AG09309 (cell line): ENCODE data around the gene SYCN.

Experiments
- DNase-seq: peaks from one replicate; pipeline ENCODE4 v3.0.0-alpha.2; 2010; ENCODE audit warnings: low read depth
- H3K4me3 ChIP-seq: 2 replicates; pipeline ENCODE4 v1.5.1; 2011; ENCODE audit warnings: mild to moderate bottlenecking, low read depth, low read length, moderate library complexity; ENCODE audit not compliant: control insufficient read depth
- TF ChIP-seq, protein P1 (sequence below): IDR thresholded peaks from 2 replicates; pipeline ENCODE4 v1.5.1; 2011; ENCODE audit warnings: mild to moderate bottlenecking, low read depth, low read length, inconsistent platforms; ENCODE audit not compliant: insufficient read depth, control insufficient read depth; ENCODE audit errors: missing control alignments

The SYCN gene

GRCh38 chr19:39173502-39173991 lies 30.5 kb downstream of the SYCN start:
- TF ChIP-seq, protein P1, sequence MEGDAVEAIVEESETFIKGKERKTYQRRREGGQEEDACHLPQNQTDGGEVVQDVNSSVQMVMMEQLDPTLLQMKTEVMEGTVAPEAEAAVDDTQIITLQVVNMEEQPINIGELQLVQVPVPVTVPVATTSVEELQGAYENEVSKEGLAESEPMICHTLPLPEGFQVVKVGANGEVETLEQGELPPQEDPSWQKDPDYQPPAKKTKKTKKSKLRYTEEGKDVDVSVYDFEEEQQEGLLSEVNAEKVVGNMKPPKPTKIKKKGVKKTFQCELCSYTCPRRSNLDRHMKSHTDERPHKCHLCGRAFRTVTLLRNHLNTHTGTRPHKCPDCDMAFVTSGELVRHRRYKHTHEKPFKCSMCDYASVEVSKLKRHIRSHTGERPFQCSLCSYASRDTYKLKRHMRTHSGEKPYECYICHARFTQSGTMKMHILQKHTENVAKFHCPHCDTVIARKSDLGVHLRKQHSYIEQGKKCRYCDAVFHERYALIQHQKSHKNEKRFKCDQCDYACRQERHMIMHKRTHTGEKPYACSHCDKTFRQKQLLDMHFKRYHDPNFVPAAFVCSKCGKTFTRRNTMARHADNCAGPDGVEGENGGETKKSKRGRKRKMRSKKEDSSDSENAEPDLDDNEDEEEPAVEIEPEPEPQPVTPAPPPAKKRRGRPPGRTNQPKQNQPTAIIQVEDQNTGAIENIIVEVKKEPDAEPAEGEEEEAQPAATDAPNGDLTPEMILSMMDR, result no peak

DNA sequence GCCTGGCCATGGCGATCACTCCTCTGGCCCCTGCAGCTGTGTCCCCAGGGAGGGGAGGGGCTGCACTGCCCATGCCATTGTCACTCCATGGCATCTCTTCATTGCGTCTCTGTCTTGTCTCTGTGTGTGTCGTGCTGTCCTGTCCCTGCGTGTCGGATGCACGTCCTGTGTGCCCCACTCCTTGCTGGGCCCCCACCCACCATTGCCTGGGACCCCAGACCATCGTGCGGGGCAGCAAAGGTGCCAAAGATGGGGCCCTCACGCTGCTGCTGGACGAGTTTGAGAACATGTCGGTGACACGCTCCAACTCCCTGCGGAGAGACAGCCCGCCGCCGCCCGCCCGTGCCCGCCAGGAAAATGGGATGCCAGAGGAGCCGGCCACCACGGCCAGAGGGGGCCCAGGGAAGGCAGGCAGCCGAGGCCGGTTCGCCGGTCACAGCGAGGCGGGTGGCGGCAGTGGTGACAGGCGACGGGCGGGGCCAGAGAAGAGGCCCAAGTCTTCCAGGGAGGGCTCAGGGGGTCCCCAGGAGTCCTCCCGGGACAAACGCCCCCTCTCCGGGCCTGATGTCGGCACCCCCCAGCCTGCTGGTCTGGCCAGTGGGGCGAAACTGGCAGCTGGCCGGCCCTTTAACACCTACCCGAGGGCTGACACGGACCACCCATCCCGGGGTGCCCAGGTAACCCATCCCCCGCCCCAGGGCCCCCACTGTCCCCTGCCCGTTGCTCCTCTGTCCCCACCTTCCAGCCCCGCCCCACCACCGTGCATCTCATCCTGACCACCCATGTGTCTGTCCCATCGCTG lies 31.2 kb downstream of the SYCN start:
- TF ChIP-seq, protein P1, result no peak
- no peak for DNase-seq
- H3K4me3 ChIP-seq, result no peak overlapping the region

More at GRCh38 chr19:39173502-39173991, 30.5 kb downstream of the SYCN start:
- DNase-seq, result no peak
- H3K4me3 ChIP-seq, result no peak overlapping the region

DNA sequence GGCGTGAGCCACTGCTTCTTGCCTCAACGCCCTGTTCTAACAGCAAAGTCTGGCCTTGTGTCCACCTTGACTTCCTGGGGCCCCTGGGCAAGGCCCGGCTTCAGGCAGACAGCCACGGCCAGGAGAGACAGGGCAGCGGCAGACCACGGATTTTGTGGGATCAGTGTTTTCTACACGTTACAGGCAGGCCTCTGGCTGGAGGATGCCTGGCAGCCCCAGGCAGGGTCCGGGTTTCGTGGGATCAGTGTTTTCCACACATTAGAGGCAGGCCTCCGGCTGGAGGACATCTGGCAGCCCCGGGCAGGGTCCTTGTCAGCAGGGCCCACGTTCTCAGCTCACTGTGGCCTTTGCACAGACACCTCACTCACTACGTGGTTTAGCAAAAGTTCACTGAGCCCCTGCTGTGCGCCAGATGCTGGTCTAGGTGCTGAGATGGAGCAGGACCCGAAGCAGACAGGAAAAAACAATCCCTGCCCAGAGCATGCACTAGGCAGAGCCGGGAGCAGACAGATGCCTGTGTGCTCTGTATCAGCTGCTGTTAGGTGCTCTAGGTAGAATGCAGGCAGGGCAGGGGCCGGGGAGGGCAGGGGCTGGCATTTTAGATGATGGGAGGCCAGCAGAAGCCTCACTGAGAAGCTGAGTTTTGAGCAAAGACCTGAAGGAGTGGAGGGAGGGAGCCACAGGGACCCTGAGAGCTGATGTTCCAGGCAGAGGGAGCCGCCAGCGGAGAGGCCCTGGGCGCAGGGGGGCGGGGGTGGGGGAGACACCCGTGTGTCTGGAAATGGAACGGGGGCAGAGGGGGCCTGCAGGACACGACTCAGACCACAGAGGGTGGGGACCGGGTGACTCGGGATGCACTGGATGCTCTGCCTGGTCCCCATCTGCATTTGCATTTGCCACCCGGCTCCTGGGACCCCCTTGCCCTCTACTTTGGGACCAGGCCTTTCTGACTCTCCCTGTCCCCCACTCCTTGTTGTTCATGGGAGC lies 32.3 kb downstream of the SYCN start:
- TF ChIP-seq, protein P1, result no peak
- no peak overlapping the region for H3K4me3 ChIP-seq
- no peak for DNase-seq

GRCh38 chr19:39170386-39171231 lies 33.5 kb downstream of the SYCN start:
- H3K4me3 ChIP-seq, result no peak overlapping the region
- no peak for DNase-seq
- TF ChIP-seq, protein P1, result no peak

DNA sequence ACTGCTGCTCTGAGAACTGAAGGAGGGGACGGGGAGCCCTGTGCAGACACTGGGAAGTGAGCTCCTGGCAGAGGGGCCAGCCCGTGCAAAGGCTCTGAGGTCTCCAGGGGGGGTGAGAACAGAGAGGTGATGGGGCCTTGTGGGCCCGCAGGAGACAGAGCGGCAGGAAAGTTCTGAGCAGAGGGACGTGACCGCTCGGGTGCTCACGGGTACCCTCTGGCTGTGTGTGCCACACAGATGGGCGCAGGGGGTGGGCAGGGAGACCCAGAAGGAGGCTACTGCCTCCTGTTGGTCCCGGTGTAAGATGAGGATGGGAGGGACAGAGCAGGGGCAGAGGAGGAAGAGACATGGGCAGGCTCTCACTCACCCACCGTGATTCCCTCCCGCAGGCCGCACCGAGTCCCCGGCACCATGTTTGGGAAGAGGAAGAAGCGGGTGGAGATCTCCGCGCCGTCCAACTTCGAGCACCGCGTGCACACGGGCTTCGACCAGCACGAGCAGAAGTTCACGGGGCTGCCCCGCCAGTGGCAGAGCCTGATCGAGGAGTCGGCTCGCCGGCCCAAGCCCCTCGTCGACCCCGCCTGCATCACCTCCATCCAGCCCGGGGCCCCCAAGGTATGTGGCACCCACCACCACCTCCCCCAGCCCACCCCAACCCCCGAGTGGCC lies 34.8 kb downstream of the SYCN start:
- H3K4me3 ChIP-seq, result no peak overlapping the region
- TF ChIP-seq, protein P1, result no peak
- DNase-seq, result no peak
